Activated T-helper 1 cell treated with anti-CD3 and anti-CD28 coated beads, Interleukin-12 subunit alpha, Interleukin-12 subunit beta, Interleukin-2, Interleukin-4 antibody, amounts not matched to agents 30 ng/mL and 10 ng/mL and 1 ng/mL, durations not matched to agents 14 hours and 24 hours and 36 hours (primary cell): Measurements from ENCODE around the gene AGPAT3. TPM values are rescaled to one million over a fixed set of nuclear protein-coding genes. Genes with fewer than 3 reads are reported as not detected.
A peak's percentile ranks its signal among the peaks of the same experiment; 100 is the strongest.
"Not testable (repeated sequence)": the region's sequence is repeated elsewhere in the genome, so short reads cannot be mapped to it uniquely, and the experiment has no call there.

Source experiments
- DNase-seq: peaks from one replicate; pipeline ENCODE4 v3.0.0; 2021; ENCODE audit warnings: low spot score
- H3K27ac Mint-ChIP-seq: one replicate; pipeline ENCODE4 v1.8.0; 2021; ENCODE audit warnings: mild to moderate bottlenecking, mixed read lengths
- H3K27me3 Mint-ChIP-seq: one replicate; pipeline ENCODE4 v1.8.0; 2022; ENCODE audit warnings: mild to moderate bottlenecking, moderate library complexity, mixed read lengths; ENCODE audit not compliant: insufficient read depth
- H3K36me3 Mint-ChIP-seq: one replicate; pipeline ENCODE4 v1.8.0; 2021; ENCODE audit warnings: low read depth, mixed read lengths
- H3K4me1 Mint-ChIP-seq: one replicate; pipeline ENCODE4 v1.8.0; 2021; ENCODE audit warnings: low read depth, mixed read lengths
- H3K4me3 Mint-ChIP-seq: one replicate; pipeline ENCODE4 v1.8.0; 2021; ENCODE audit warnings: mild to moderate bottlenecking, moderate library complexity, mixed read lengths
- H3K9me3 Mint-ChIP-seq: one replicate; pipeline ENCODE4 v1.8.0; 2021; ENCODE audit warnings: mixed read lengths
- intact Hi-C: fragments of 100-400 bp; cut with micrococcal nuclease; formaldehyde crosslinking; loops from one replicate; pipeline ENCODE4 v1.15.1; 2024
- total RNA-seq: library from RNA; stranded (reverse); gene quantifications from 2 replicates; pipeline ENCODE4 v1.2.3, GENCODE V29; 2022

AGPAT3 gene
- 127 and 132 TPM in 2 replicates for total RNA-seq

GRCh38 chr21:43864962-43865539 lies at the start of gene AGPAT3:
TSS of gene AGPAT3 (plus strand) at chr21:43865223. CDS start at chr21:43959682, 94,459 bp downstream.
- intact Hi-C loops, result loop anchor here (2.0 to 5.0 kb wide), 4 partner anchors 74 to 203 kb away; partner anchors contain the start of genes RRP1 and TRAPPC10
- DNase-seq, result peak; percentile 33
- H3K36me3 Mint-ChIP-seq, result peaks cover 30% of the 10 kb centered on the region
- no peaks in the 10 kb centered on the region for H3K9me3 Mint-ChIP-seq
- H3K27me3 Mint-ChIP-seq, result peaks cover 2% of the 10 kb centered on the region
- H3K4me1 Mint-ChIP-seq, result peaks cover 34% of the 10 kb centered on the region
- H3K4me3 Mint-ChIP-seq, result peak within 1 kb of the TSS; percentile 92
- H3K27ac Mint-ChIP-seq, result peak within 1 kb of the TSS; percentile 92

- Mint-ChIP-seq H3K27me3 (peaks cover 1% of the 10 kb centered on the region), H3K4me3 (no peak overlapping the region), H3K9me3 (peaks cover 6% of the 10 kb centered on the region), H3K36me3 (no peaks in the 10 kb centered on the region), H3K4me1 (peaks cover 5% of the 10 kb centered on the region), H3K27ac (no peak overlapping the region)
- DNase-seq, result no peak
- intact Hi-C loops, result no loop called here
Observed at GRCh38 chr21:43815991-43816390, 49.0 kb upstream of the AGPAT3 start.

- no peak for DNase-seq
- Mint-ChIP-seq H3K27me3 (peaks cover 1% of the 10 kb centered on the region), H3K36me3 (no peaks in the 10 kb centered on the region), H3K4me3 (no peak overlapping the region), H3K27ac (no peak overlapping the region), H3K9me3 (peaks cover 6% of the 10 kb centered on the region), H3K4me1 (peaks cover 5% of the 10 kb centered on the region)
- intact Hi-C loops, result no loop called here
Observed at GRCh38 chr21:43816611-43817071, 48.4 kb upstream of the AGPAT3 start.

GRCh38 chr21:43817157-43818086 lies 47.6 kb upstream of the AGPAT3 start:
- Mint-ChIP-seq H3K36me3 (no peaks in the 10 kb centered on the region), H3K9me3 (peaks cover 6% of the 10 kb centered on the region), H3K4me1 (peaks cover 5% of the 10 kb centered on the region), H3K27me3 (peaks cover under 1% of the 10 kb centered on the region), H3K4me3 (no peak overlapping the region), H3K27ac (no peak overlapping the region)
- intact Hi-C loops, result no loop called here
- no peak for DNase-seq

- intact Hi-C loops, result no loop called here
- no peak overlapping the region for H3K27ac Mint-ChIP-seq
- H3K4me1 Mint-ChIP-seq, result peaks cover 5% of the 10 kb centered on the region
- DNase-seq, result no peak
- no peak overlapping the region for H3K4me3 Mint-ChIP-seq
- peaks cover 6% of the 10 kb centered on the region for H3K9me3 Mint-ChIP-seq
- no peaks in the 10 kb centered on the region for H3K36me3 Mint-ChIP-seq
- H3K27me3 Mint-ChIP-seq, result no peaks in the 10 kb centered on the region
Observed at GRCh38 chr21:43818685-43819084, 46.3 kb upstream of the AGPAT3 start.

- H3K4me3 Mint-ChIP-seq, result no peak overlapping the region
- intact Hi-C loops, result no loop called here
- peaks cover 5% of the 10 kb centered on the region for H3K4me1 Mint-ChIP-seq
- no peaks in the 10 kb centered on the region for H3K27me3 Mint-ChIP-seq
- H3K9me3 Mint-ChIP-seq, result peaks cover 6% of the 10 kb centered on the region
- H3K36me3 Mint-ChIP-seq, result no peaks in the 10 kb centered on the region
- H3K27ac Mint-ChIP-seq, result no peak overlapping the region
- no peak for DNase-seq
Observed at GRCh38 chr21:43819511-43820405, 45.3 kb upstream of the AGPAT3 start.

- no peak overlapping the region for H3K27ac Mint-ChIP-seq
- H3K4me3 Mint-ChIP-seq, result no peak overlapping the region
- H3K4me1 Mint-ChIP-seq, result peaks cover 5% of the 10 kb centered on the region
- no peak for DNase-seq
- intact Hi-C loops, result no loop called here
- no peaks in the 10 kb centered on the region for H3K36me3 Mint-ChIP-seq
- H3K9me3 Mint-ChIP-seq, result peaks cover 6% of the 10 kb centered on the region
- no peaks in the 10 kb centered on the region for H3K27me3 Mint-ChIP-seq
Observed at GRCh38 chr21:43820466-43820865, 44.6 kb upstream of the AGPAT3 start.

- H3K4me1 Mint-ChIP-seq, intact Hi-C loops, H3K4me3 Mint-ChIP-seq, DNase-seq, H3K27ac Mint-ChIP-seq, H3K27me3 Mint-ChIP-seq, H3K36me3 Mint-ChIP-seq, H3K9me3 Mint-ChIP-seq: not testable (repeated sequence)
Observed at GRCh38 chr21:43822166-43822565, 42.9 kb upstream of the AGPAT3 start.

GRCh38 chr21:43822741-43823140 lies 42.3 kb upstream of the AGPAT3 start:
- H3K27me3 Mint-ChIP-seq, H3K9me3 Mint-ChIP-seq, DNase-seq, H3K4me1 Mint-ChIP-seq, intact Hi-C loops, H3K27ac Mint-ChIP-seq, H3K4me3 Mint-ChIP-seq, H3K36me3 Mint-ChIP-seq: not testable (repeated sequence)

GRCh38 chr21:43824333-43825241 lies 40.4 kb upstream of the AGPAT3 start:
- H3K9me3 Mint-ChIP-seq, result no peaks in the 10 kb centered on the region
- no peaks in the 10 kb centered on the region for H3K36me3 Mint-ChIP-seq
- H3K27ac Mint-ChIP-seq, result no peak overlapping the region
- no peaks in the 10 kb centered on the region for H3K4me1 Mint-ChIP-seq
- H3K27me3 Mint-ChIP-seq, result peaks cover 3% of the 10 kb centered on the region
- no peak for DNase-seq
- intact Hi-C loops, result no loop called here
- no peak overlapping the region for H3K4me3 Mint-ChIP-seq

GRCh38 chr21:43825242-43825935 lies 39.6 kb upstream of the AGPAT3 start:
- DNase-seq, result no peak
- Mint-ChIP-seq H3K27ac (no peak overlapping the region), H3K9me3 (no peaks in the 10 kb centered on the region), H3K4me3 (no peak overlapping the region), H3K27me3 (peaks cover 3% of the 10 kb centered on the region), H3K4me1 (no peaks in the 10 kb centered on the region), H3K36me3 (no peaks in the 10 kb centered on the region)
- intact Hi-C loops, result no loop called here
